ENCODE data around the gene B4GALT6. TPM values are rescaled to one million over a fixed set of nuclear protein-coding genes. Genes with fewer than 3 reads are reported as not detected.

B4GALT6 gene
- total RNA-seq, 1 experiment from 2014 or later: 16.1 TPM

GRCh38 chr18:31637445-31637844 is 46.9 kb downstream of the B4GALT6 start:
- Histone ChIP-seq H3K27ac (ENCODE audit: low read depth, low read length) (no peak overlapping the region), H3K27me3 (ENCODE audit: insufficient read depth, low read length) (no peaks in the 10 kb centered on the region), H3K9me2 (ENCODE audit: insufficient read depth) (no peaks in the 10 kb centered on the region; the same call in 1 of the 2 replicates), H3K36me3 (ENCODE audit: control insufficient read depth in 1 of 2, insufficient read depth in 2 of 2, low read length in 2 of 2) (no peaks in the 10 kb centered on the region), H3K9ac (ENCODE audit: low read length) (no peak overlapping the region), H3K4me1 (ENCODE audit: control insufficient read depth in 1 of 2, insufficient read depth in 2 of 2, low read length in 2 of 2) (no peaks in the 10 kb centered on the region), H2AFZ (ENCODE audit: low read depth, low read length, poor library complexity, severe bottlenecking) (no peak overlapping the region), H4K20me1 (ENCODE audit: insufficient read depth) (no peaks in the 10 kb centered on the region), H3K9me3 (ENCODE audit: control insufficient read depth in 1 of 2, insufficient read depth in 1 of 2, low read depth in 1 of 2, low read length in 2 of 2) (no peaks in the 10 kb centered on the region), H3K4me3 (replicated peaks in 1 of 2; ENCODE audit: low read depth in 1 of 2, low read length in 2 of 2) (no peak overlapping the region), H3K4me2 (ENCODE audit: low read length) (no peak overlapping the region), H3K79me2 (ENCODE audit: insufficient read depth, low read length) (no peaks in the 10 kb centered on the region)
- intact Hi-C loops (cut with micrococcal nuclease): no loop called here
- POLR2A ChIA-PET: no interaction called here
- DNase-seq (ENCODE audit: low read depth, low spot score): no peak
- CTCF ChIA-PET: no interaction called here
- RAD21 ChIA-PET (ENCODE audit: low non-redundant PET in 1 of 2, low total read pairs in 2 of 2, uncharacterized antibody in 2 of 2, unreplicated experiment in 2 of 2): no interaction called here
- TF ChIP-seq POLR2A (IDR thresholded peaks at IDR 0.05; ENCODE audit: borderline replicate concordance, extremely low read depth, insufficient read depth, insufficient read length) (no peak), SRF (IDR thresholded peaks at IDR 0.05; ENCODE audit: low read depth) (no peak), EGR1 (IDR thresholded peaks at IDR 0.05; ENCODE audit: low read depth) (no peak), ELF1 (IDR thresholded peaks at IDR 0.05; ENCODE audit: borderline replicate concordance, low read depth) (no peak), ATF3 (IDR thresholded peaks at IDR 0.05) (no peak), MAX (IDR thresholded peaks at IDR 0.05) (no peak), EZH2phosphoT487 (IDR thresholded peaks at IDR 0.05; ENCODE audit: borderline replicate concordance) (no peak), JUND (IDR thresholded peaks at IDR 0.05) (no peak), SIN3A (IDR thresholded peaks at IDR 0.05; ENCODE audit: low read depth) (no peak), ZNF274 (IDR thresholded peaks at IDR 0.05; ENCODE audit: low read depth, low read length) (no peak), REST (IDR thresholded peaks at IDR 0.05; ENCODE audit: low read depth) (no peak), ZBTB33 (IDR thresholded peaks at IDR 0.05; ENCODE audit: extremely low read depth, insufficient replicate concordance, low read length) (no peak), CEBPB (IDR thresholded peaks at IDR 0.05; ENCODE audit: low read depth) (no peak), YY1 (IDR thresholded peaks at IDR 0.05; ENCODE audit: extremely low read depth, insufficient replicate concordance, low read depth, low read length) (no peak), CBX3 (IDR thresholded peaks at IDR 0.05; ENCODE audit: low read depth) (no peak), ZFX (IDR thresholded peaks at IDR 0.05) (no peak), SP1 (IDR thresholded peaks at IDR 0.05; ENCODE audit: low read depth) (no peak), CTCF (IDR thresholded peaks at IDR 0.05 in 2 of 3, conservative IDR thresholded peaks at IDR 0.05 in 1 of 3; ENCODE audit: borderline replicate concordance in 1 of 3, insufficient read depth in 1 of 3, low read depth in 2 of 3, low read length in 2 of 3) (no peak), RAD21 (IDR thresholded peaks at IDR 0.05; ENCODE audit: low read depth) (no peak)
- ATAC-seq: no peak
- no TSS peak for BruUV-seq (replicated peaks)
